Endothelial cell of umbilical vein (primary cell): ENCODE data around the gene ANKS1B. TPM values are rescaled to one million over a fixed set of nuclear protein-coding genes. Genes with fewer than 3 reads are reported as not detected.
"Not testable (repeated sequence)": the region's sequence is repeated elsewhere in the genome, so short reads cannot be mapped to it uniquely, and the experiment has no call there.

ENCODE experiments used
- BruUV-seq: library from RNA; stranded (reverse); fragments of 400-500 nt; replicated peaks from 2 replicates; lab custom pipeline; 2021; lab: Mats Ljungman, UMichigan
- CTCF ChIA-PET: fragments of 300-600, 350-600 bp; sonication (Branson Sonifier 250); formaldehyde crosslinking; loops from one replicate; lab custom pipeline; 2021; ENCODE audit warnings: antibody characterized with exemption, inconsistent platforms; lab: Charles Lee
- POLR2A ChIA-PET: fragments of 300-600, 350-600 bp; sonication (Branson Sonifier 250); formaldehyde crosslinking; loops from one replicate; lab custom pipeline; 2021; ENCODE audit warnings: antibody characterized with exemption, inconsistent platforms; lab: Charles Lee
- DNase-seq: peaks from one replicate; pipeline ENCODE4 v3.0.0-alpha.2; 2011; ENCODE audit warnings: low read depth, low spot score
- FAIRE-seq: peaks from 2 replicates; lab custom pipeline; 2011; peaks lifted over from hg19 to GRCh38; lab: Jason Lieb, UNC
- H2AFZ ChIP-seq: 2 replicates; pipeline ENCODE4 v1.6.0; 2012; ENCODE audit warnings: low read depth, low read length, control low read depth, inconsistent platforms
- H3K27ac ChIP-seq: 2 replicates; pipeline ENCODE4 v1.5.1; 2011; ENCODE audit warnings: low read depth, mild to moderate bottlenecking, control low read depth, low read length, moderate library complexity; ENCODE audit not compliant: insufficient read depth
- H3K27me3 ChIP-seq, 2 experiments: 2 replicates each; pipeline versions ENCODE4 v1.6.0 to v1.6.1; 2011; ENCODE audit warnings: low read length in 2 of 2, mixed read lengths in 1 of 2; ENCODE audit not compliant: control insufficient read depth in 2 of 2, insufficient read depth in 2 of 2
- H3K36me3 ChIP-seq, 2 experiments: 2 replicates in 1 of 2; 3 replicates in 1 of 2; pipeline ENCODE4 v1.5.1; 2011; ENCODE audit warnings: low read length in 2 of 2, mild to moderate bottlenecking in 1 of 2, moderate library complexity in 1 of 2; ENCODE audit not compliant: control insufficient read depth in 2 of 2, insufficient read depth in 2 of 2; ENCODE audit errors: extremely low read depth in 1 of 2
- H3K4me1 ChIP-seq: 3 replicates; pipeline ENCODE4 v1.5.1; 2011; ENCODE audit warnings: mild to moderate bottlenecking, low read length; ENCODE audit not compliant: control insufficient read depth, insufficient read depth; ENCODE audit errors: extremely low read depth
- H3K4me2 ChIP-seq: 2 replicates; pipeline ENCODE4 v1.6.1; 2011; ENCODE audit warnings: low read length, control low read depth, mixed read lengths; ENCODE audit not compliant: insufficient read depth
- H3K4me3 ChIP-seq, 3 experiments: fragments of 200-600 bp in 1 of 3; sonication (generic), shearing (Covaris generic) in 1 of 3; replicated peaks in 1 of 3; 2 replicates each; pipeline ENCODE4 v1.5.1; 2011 to 2016; ENCODE audit warnings: control low read depth in 3 of 3, low read length in 3 of 3, mild to moderate bottlenecking in 2 of 3, inconsistent platforms in 1 of 3, low read depth in 1 of 3, moderate library complexity in 1 of 3; ENCODE audit not compliant: insufficient read depth in 1 of 3
- H3K79me2 ChIP-seq: 2 replicates; pipeline ENCODE4 v1.6.0; 2012; ENCODE audit warnings: low read length, inconsistent platforms; ENCODE audit not compliant: control insufficient read depth, insufficient read depth
- H3K9ac ChIP-seq: replicated peaks from 2 replicates; pipeline ENCODE3; 2011; ENCODE audit warnings: low read length, control low read depth; ENCODE audit not compliant: insufficient read depth; ENCODE audit errors: extremely low read depth
- H3K9me1 ChIP-seq: replicated peaks from 3 replicates; pipeline ENCODE4 v1.6.0; 2011; ENCODE audit warnings: mild to moderate bottlenecking, low read length; ENCODE audit not compliant: control insufficient read depth, insufficient read depth; ENCODE audit errors: extremely low read depth
- H3K9me3 ChIP-seq: replicated peaks from 2 replicates; pipeline ENCODE4 v1.5.1; 2012; ENCODE audit warnings: low read length, inconsistent platforms; ENCODE audit not compliant: control insufficient read depth, insufficient read depth
- H4K20me1 ChIP-seq: replicated peaks from 2 replicates; pipeline ENCODE3; 2011; ENCODE audit warnings: mild to moderate bottlenecking, low read length; ENCODE audit not compliant: control insufficient read depth, insufficient read depth; ENCODE audit errors: extremely low read depth
- POLR2A ChIP-seq: IDR thresholded peaks from 2 replicates; pipeline ENCODE4 v1.6.1; 2012; ENCODE audit warnings: low read depth, mild to moderate bottlenecking, control low read depth, low read length
- dilution Hi-C: fragments of 300-500 bp; cut with MboI; formaldehyde crosslinking; loops from one replicate; pipeline ENCODE4 v1.15.0; 2019; ENCODE audit warnings: low sequenced_read_pairs; ENCODE audit not compliant: extremely low pct_ligation_motif_present
- intact Hi-C: fragments of 100-400 bp; cut with micrococcal nuclease; formaldehyde crosslinking; loops from one replicate; pipeline ENCODE4 v1.10.0; 2022
- polyA plus RNA-seq, 4 experiments: library from polyadenylated mRNA; depleted of rRNA in 3 of 4; stranded (reverse) in 3 of 4; unstranded in 1 of 4; fragments of >200 nt; gene quantifications; 2 replicates each; pipeline versions ENCODE4 v1.2.1 to v1.2.3, GENCODE V29; 2011 to 2012; ENCODE audit warnings: missing spikeins in 1 of 4
- total RNA-seq: library from RNA; stranded (reverse); gene quantifications from 2 replicates; pipeline ENCODE4 v1.2.3, GENCODE V29; 2021
- TF ChIP-seq, protein P1 (sequence below), 2 donors: IDR thresholded peaks; 1 replicate in 1 of 2; 2 replicates in 1 of 2; pipeline ENCODE4 v1.5.1; 2011; ENCODE audit warnings: low read length in 2 of 2, mild to moderate bottlenecking in 2 of 2, moderate library complexity in 2 of 2, control low read depth in 1 of 2, inconsistent platforms in 1 of 2, low read depth in 1 of 2; ENCODE audit not compliant: insufficient read depth in 1 of 2; ENCODE audit errors: extremely low read depth in 1 of 2

The ANKS1B gene
- total and polyA plus RNA-seq, 2 donors (not counting 3 experiments of a cell fraction or from before 2014, with no cell fraction given), result 0.15 to 0.38 TPM

DNA sequence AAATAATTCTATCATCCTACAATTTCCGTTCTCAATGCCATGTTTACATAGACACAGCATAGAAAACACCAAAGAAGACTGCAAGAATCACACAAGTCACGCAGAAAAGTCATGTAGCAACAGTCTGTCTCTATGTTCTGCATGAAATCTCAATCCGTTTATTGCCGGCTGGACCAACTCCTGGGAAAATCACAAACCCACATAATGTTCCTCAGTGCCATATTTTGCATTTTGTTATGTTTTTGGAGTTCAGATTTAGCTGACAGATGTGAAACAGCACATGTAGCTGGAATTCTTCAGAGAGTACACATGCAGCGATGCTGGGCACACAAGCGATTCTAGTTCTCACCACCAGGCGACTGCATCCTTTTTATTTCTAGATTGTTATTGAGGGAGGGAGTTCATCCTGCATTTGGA lies 1146.5 kb downstream of the ANKS1B start:
- TF ChIP-seq POLR2A, result no peak
- TF ChIP-seq, protein P1, sequence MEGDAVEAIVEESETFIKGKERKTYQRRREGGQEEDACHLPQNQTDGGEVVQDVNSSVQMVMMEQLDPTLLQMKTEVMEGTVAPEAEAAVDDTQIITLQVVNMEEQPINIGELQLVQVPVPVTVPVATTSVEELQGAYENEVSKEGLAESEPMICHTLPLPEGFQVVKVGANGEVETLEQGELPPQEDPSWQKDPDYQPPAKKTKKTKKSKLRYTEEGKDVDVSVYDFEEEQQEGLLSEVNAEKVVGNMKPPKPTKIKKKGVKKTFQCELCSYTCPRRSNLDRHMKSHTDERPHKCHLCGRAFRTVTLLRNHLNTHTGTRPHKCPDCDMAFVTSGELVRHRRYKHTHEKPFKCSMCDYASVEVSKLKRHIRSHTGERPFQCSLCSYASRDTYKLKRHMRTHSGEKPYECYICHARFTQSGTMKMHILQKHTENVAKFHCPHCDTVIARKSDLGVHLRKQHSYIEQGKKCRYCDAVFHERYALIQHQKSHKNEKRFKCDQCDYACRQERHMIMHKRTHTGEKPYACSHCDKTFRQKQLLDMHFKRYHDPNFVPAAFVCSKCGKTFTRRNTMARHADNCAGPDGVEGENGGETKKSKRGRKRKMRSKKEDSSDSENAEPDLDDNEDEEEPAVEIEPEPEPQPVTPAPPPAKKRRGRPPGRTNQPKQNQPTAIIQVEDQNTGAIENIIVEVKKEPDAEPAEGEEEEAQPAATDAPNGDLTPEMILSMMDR (IDR thresholded peaks at IDR 0.05; ENCODE audit: extremely low read depth in 1 of 2, insufficient read depth in 1 of 2, low read depth in 1 of 2, low read length in 2 of 2), result peak in 1 of 2 donors; percentile 11
- POLR2A ChIA-PET, result no interaction called here
- dilution Hi-C loops (no loop called here), intact Hi-C loops (no loop called here)
- Histone ChIP-seq H3K4me3 (no peak overlapping the region), H3K79me2 (no peaks in the 10 kb centered on the region), H3K27ac (no peak overlapping the region), H2AFZ (no peak overlapping the region), H3K4me1 (no peaks in the 10 kb centered on the region), H3K9ac (no peak overlapping the region), H3K4me2 (no peak overlapping the region), H3K36me3 (no peaks in the 10 kb centered on the region), H4K20me1 (no peaks in the 10 kb centered on the region), H3K27me3 (peaks cover 2 to 10% of the 10 kb centered on the region in 2 experiments), H3K9me3 (no peaks in the 10 kb centered on the region), H3K9me1 (no peaks in the 10 kb centered on the region)
- no TSS peak for BruUV-seq
- DNase-seq (no peak), FAIRE-seq (no peak)
- CTCF ChIA-PET, result interaction anchor here (0.6 to 1.4 kb wide), 4 partner anchors 8 to 24 kb away, joined by 3 read pairs; no protein-coding TSS in a partner anchor

DNA sequence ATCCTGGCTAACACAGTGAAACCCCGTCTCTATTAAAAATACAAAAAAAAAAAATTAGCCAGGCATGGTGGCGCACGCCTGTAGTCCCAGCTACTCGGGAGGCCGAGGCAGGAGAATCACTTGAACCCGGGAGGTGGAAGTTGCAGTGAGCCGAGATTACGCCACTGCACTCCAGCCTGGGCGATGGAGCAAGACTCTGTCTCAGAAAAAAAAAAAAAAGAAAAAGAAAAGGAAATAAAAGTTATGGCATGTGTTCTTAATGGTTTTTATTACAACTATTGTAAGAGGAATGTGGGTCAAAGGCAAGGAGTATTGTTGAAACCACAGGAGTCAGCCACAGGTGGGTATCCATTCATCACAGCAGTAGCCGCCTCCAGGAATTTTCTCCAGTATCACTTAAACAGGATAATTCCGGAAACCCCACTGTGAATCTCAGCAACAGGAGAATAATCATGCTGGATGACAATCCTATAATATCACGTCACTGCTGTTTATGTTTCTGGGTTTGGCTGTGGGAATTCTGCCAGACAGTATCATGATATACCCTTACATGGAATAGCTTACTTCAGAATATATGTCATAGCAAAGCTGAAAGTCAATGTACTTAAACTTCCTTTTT lies 1147.5 kb downstream of the ANKS1B start:
- H3K9me1 ChIP-seq, H4K20me1 ChIP-seq, H3K36me3 ChIP-seq, H3K79me2 ChIP-seq, H3K4me2 ChIP-seq, BruUV-seq, intact Hi-C loops, H3K4me1 ChIP-seq, H3K4me3 ChIP-seq, H2AFZ ChIP-seq, FAIRE-seq, POLR2A ChIA-PET, H3K27ac ChIP-seq, DNase-seq, H3K9me3 ChIP-seq, dilution Hi-C loops, H3K9ac ChIP-seq: not testable (repeated sequence)
- CTCF ChIA-PET, result interaction anchor here (1.0 to 1.4 kb wide), 2 partner anchors 9 to 14 kb away, joined by 3 read pairs; no protein-coding TSS in a partner anchor
- peaks cover 2 to 10% of the 10 kb centered on the region in 2 experiments for H3K27me3 ChIP-seq
